Heart right ventricle (tissue), 16 donors: Measurements from ENCODE around the gene RFC1. TPM values are rescaled to one million over a fixed set of nuclear protein-coding genes. Genes with fewer than 3 reads are reported as not detected.
"Not testable (repeated sequence)": the region's sequence is repeated elsewhere in the genome, so short reads cannot be mapped to it uniquely, and the experiment has no call there.

ENCODE experiments used
- ATAC-seq, 8 donors: fragments of 200-7000 bp; cut with Tn5 transposase; one replicate each; pipeline ENCODE4 v1.9.1; 2020; ENCODE audit warnings: mild to moderate bottlenecking in 8 of 8, moderate library complexity in 8 of 8, moderate number of reproducible peaks in 1 of 8
- DNase-seq, 2 donors: peaks; one replicate each; pipeline ENCODE4 v3.0.0-alpha.2; 2020
- H3K27ac ChIP-seq, 10 donors: fragments of 200-600 bp; sonication (generic) in 2 of 10; one replicate each; pipeline versions ENCODE4 v1.5.0 to v1.8.0; 2020 to 2022; ENCODE audit warnings: mild to moderate bottlenecking in 3 of 10
- H3K27me3 ChIP-seq, 7 donors: fragments of 200-600 bp; one replicate each; pipeline ENCODE4 v1.8.0; 2021 to 2022; ENCODE audit warnings: mild to moderate bottlenecking in 2 of 7
- H3K36me3 ChIP-seq, 9 donors: fragments of 200-600 bp; sonication (generic) in 1 of 9; one replicate each; pipeline versions ENCODE4 v1.5.0 to v1.8.0; 2020 to 2022; ENCODE audit warnings: mild to moderate bottlenecking in 2 of 9
- H3K4me1 ChIP-seq, 9 donors: fragments of 200-600 bp; sonication (generic) in 1 of 9; one replicate each; pipeline versions ENCODE4 v1.5.0 to v1.8.0; 2020 to 2022; ENCODE audit warnings: mild to moderate bottlenecking in 4 of 9
- H3K4me3 ChIP-seq, 10 donors: fragments of 200-600 bp; sonication (generic) in 2 of 10; one replicate each; pipeline versions ENCODE4 v1.5.0 to v1.8.0; 2020 to 2022; ENCODE audit warnings: mild to moderate bottlenecking in 7 of 10, moderate library complexity in 2 of 10
- H3K9me3 ChIP-seq, 11 donors: fragments of 200-600 bp in 10 of 11; sonication (generic) in 2 of 11; one replicate each; pipeline versions ENCODE4 v1.5.0 to v1.8.0; 2013 to 2022; ENCODE audit warnings: mild to moderate bottlenecking in 2 of 11, control low read depth in 1 of 11, moderate library complexity in 1 of 11
- CTCF ChIP-seq, 9 donors: fragments of 200-600 bp; sonication (generic) in 2 of 9; IDR thresholded peaks; one replicate each; pipeline versions ENCODE4 v1.5.0 to v1.8.0; 2021 to 2022; ENCODE audit warnings: antibody characterized with exemption in 9 of 9, mild to moderate bottlenecking in 5 of 9, moderate library complexity in 1 of 9
- WGBS, 2 donors: extraction: QIAGEN DNeasy Blood & Tissue Kit; methylation state at CpG; one replicate each; pipeline ENCODE4 v1.1.7; 2013; ENCODE audit warnings: inconsistent platforms in 1 of 2; 5-methylcytosine and 5-hydroxymethylcytosine counted together
- intact Hi-C, 10 donors: fragments of 100-400 bp; cut with DNase I; formaldehyde crosslinking; loops; one replicate each; pipeline versions ENCODE4 v1.11.1 to v1.14.2; 2022
- polyA plus RNA-seq, 2 donors: library from polyadenylated mRNA; stranded (reverse); fragments of 200-250 nt; gene quantifications; one replicate each; pipeline ENCODE4 v1.2.3, GENCODE V29; 2013
- total RNA-seq, 10 donors: library from RNA; stranded (reverse); fragmentation: NEBNext Ultra II Directional in 3 of 10; extraction: Animal tissue kit (Norgen Biotek cat#: 25700) in 3 of 10; gene quantifications; one replicate each; pipeline versions ENCODE4 v1.2.1 to v1.2.4, GENCODE V29; 2021 to 2023
- donor health status: Arrhythmogenic right ventricular cardiomyopathy.
- donor health status: ischemic (EF 13 %, LVEDD 7.1; RV severe dilation, severe dysfunction).
- donor health status: healthy with polysubstance abuse.
- donor health status: DM: no; HTN: yes; CAD: no.
- donor health status: DM: no; HTN: no; CAD: no.
- donor health status: ischemic (EF 25% LVEDD 6.9; RV normal size, moderate dysfunction).
- donor health status: ischemic (EF 25% LVEDD 5.7; RV mildly dilated, moderate dysfunction).
- donor health status: healthy.
- donor health status: DM: yes; HTN: yes; CAD: no.
- donor health status: Ischemic cardiomyopathy.
- donor health status: ischemic (EF 35%, LVEDD 5.7; RV mildly dilated, moderate dysfunction).
- donor health status: nonischemic (EF 11% LVEDD 7.7; RV severe dilation, severe dysfunction).
- donor health status: DM: yes; HTN: yes; CAD: no.
- donor health status: PGD.
- donor health status: ischemic (EF 29% LVEDD 5.4; RV normal size, mild dysfunction).
- donor health status: nonischemic (EF 23%, LVEDD 6.1; RV moderate dilation, normal function).

The RFC1 gene
- total and polyA plus RNA-seq, 12 donors, result 5.7 to 31.0 (median 23.3) TPM

GRCh38 chr4:39295784-39296183 is 70.4 kb downstream of the RFC1 start:
- ATAC-seq (no peak), DNase-seq (no peak)
- Histone ChIP-seq H3K27me3 (no peaks in the 10 kb centered on the region), H3K36me3 (peaks cover 0 to 88% (median 36%) of the 10 kb centered on the region in 9 donors), H3K4me1 (no peaks in the 10 kb centered on the region), H3K4me3 (no peak overlapping the region), H3K27ac (no peak overlapping the region), H3K9me3 (no peaks in the 10 kb centered on the region)
- TF ChIP-seq CTCF (IDR thresholded peaks at IDR 0.05), result no peak
- WGBS, 2 donors, result 97 to 98% methylated on average over 8 of the region's 8 CpGs
- intact Hi-C loops, result no loop called here

GRCh38 chr4:39292433-39292832 is 73.7 kb downstream of the RFC1 start:
- H3K27ac ChIP-seq, H3K27me3 ChIP-seq, DNase-seq, H3K4me1 ChIP-seq, H3K9me3 ChIP-seq, ATAC-seq, H3K4me3 ChIP-seq, intact Hi-C loops: not testable (repeated sequence)
- 98 to 99% methylated on average over 5 of the region's 5 CpGs for WGBS, 2 donors
- peaks cover 0 to 88% (median 36%) of the 10 kb centered on the region in 9 donors for H3K36me3 ChIP-seq

GRCh38 chr4:39291686-39292085 is 74.5 kb downstream of the RFC1 start:
- TF ChIP-seq CTCF (IDR thresholded peaks at IDR 0.05), result no peak
- no peak for ATAC-seq
- H3K9me3 ChIP-seq, result no peaks in the 10 kb centered on the region
- no peak overlapping the region for H3K27ac ChIP-seq
- intact Hi-C loops, result no loop called here
- no peak for DNase-seq
- H3K4me3 ChIP-seq, result no peak overlapping the region
- 98 to 99% methylated on average over 2 of the region's 2 CpGs for WGBS, 2 donors
- peaks cover 0 to 94% (median 36%) of the 10 kb centered on the region in 9 donors for H3K36me3 ChIP-seq
- H3K4me1 ChIP-seq, result no peaks in the 10 kb centered on the region
- no peaks in the 10 kb centered on the region for H3K27me3 ChIP-seq

GRCh38 chr4:39287223-39287622 is 78.9 kb downstream of the RFC1 start:
- no peak for TF ChIP-seq CTCF (IDR thresholded peaks at IDR 0.05)
- Histone ChIP-seq H3K4me1 (no peaks in the 10 kb centered on the region), H3K27ac (no peak overlapping the region), H3K9me3 (peaks cover 0 to 2% (median 0%) of the 10 kb centered on the region in 11 donors), H3K27me3 (no peaks in the 10 kb centered on the region), H3K36me3 (peaks cover 0 to 87% (median 28%) of the 10 kb centered on the region in 9 donors), H3K4me3 (no peak overlapping the region)
- 96 to 100% methylated on average over 4 of the region's 4 CpGs for WGBS, 2 donors
- intact Hi-C loops, result no loop called here
- no peak for ATAC-seq
- DNase-seq, result no peak

GRCh38 chr4:39286263-39286662 is 79.9 kb downstream of the RFC1 start:
- peaks cover 0 to 7% (median 0%) of the 10 kb centered on the region in 11 donors for H3K9me3 ChIP-seq
- ATAC-seq (no peak), DNase-seq (no peak)
- H3K4me1 ChIP-seq, result no peaks in the 10 kb centered on the region
- no peak for TF ChIP-seq CTCF (IDR thresholded peaks at IDR 0.05)
- no peaks in the 10 kb centered on the region for H3K27me3 ChIP-seq
- H3K27ac ChIP-seq, result no peak overlapping the region
- H3K36me3 ChIP-seq, result peaks cover 0 to 86% (median 24%) of the 10 kb centered on the region in 9 donors
- intact Hi-C loops, result no loop called here
- no peak overlapping the region for H3K4me3 ChIP-seq
- WGBS, 2 donors, result 94 to 98% methylated on average over 2 of the region's 2 CpGs
